ENCODE data around the gene SECTM1.

SECTM1 gene

DNA sequence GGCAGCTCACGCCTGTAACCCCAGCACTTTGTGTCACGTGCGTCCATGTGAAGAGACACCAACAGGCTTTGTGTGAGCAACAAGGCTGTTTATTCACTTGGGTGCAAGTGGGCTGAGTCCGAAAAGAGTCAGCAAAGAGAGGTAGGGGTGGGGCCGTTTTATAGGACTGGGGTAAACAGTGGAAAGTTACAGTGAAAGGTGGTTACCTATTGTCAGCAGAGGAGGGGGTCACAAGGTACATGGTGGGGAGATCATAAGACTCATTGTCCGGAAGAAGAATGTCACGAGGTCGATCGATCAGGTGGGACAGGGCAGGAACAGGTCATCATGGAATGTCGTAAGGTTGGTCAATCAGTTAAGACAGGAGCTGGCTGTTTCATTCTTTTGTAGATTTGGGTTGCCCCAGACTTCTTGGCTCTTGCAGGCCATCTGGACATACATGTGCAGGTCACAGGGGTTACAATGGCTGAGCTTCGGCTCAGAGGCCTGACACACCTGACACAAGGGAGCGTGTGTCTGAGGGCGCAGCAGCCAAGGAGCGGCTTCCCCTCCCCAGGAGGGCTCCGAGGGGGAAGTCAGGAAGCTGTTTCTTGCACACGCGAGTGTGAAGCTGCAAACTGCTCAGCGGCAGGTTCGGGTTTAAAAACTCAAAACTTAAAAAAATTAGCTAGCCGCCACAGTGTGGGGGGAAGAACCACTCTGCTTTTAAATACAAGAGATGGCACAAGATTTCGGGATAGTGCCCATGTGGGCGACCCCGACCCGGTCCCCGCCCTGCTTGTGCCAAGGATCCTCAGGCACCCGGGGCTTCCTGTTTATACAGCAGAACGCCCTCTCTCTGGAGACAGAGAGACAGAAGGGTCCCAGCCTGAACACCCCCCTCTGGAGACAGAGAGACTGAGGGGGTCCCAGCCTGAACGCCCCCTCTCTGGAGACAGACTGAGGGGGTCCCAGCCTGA, 13.1 kb upstream of the SECTM1 start:
- DNase-seq: no peak

GRCh38 chr17:82345151-82345976, 11.8 kb upstream of the SECTM1 start:
- DNase-seq: no peak

- DNase-seq: no peak
These were observed 10.8 kb upstream of the SECTM1 start for GRCh38 chr17:82344175-82344907.

GRCh38 chr17:82343560-82343959, 10.0 kb upstream of the SECTM1 start:
- DNase-seq: no peak

- no peak for DNase-seq
These were observed 9.0 kb upstream of the SECTM1 start for GRCh38 chr17:82342361-82343079.

- no peak for DNase-seq
These were observed 6.3 kb upstream of the SECTM1 start for GRCh38 chr17:82339634-82340580.

DNA sequence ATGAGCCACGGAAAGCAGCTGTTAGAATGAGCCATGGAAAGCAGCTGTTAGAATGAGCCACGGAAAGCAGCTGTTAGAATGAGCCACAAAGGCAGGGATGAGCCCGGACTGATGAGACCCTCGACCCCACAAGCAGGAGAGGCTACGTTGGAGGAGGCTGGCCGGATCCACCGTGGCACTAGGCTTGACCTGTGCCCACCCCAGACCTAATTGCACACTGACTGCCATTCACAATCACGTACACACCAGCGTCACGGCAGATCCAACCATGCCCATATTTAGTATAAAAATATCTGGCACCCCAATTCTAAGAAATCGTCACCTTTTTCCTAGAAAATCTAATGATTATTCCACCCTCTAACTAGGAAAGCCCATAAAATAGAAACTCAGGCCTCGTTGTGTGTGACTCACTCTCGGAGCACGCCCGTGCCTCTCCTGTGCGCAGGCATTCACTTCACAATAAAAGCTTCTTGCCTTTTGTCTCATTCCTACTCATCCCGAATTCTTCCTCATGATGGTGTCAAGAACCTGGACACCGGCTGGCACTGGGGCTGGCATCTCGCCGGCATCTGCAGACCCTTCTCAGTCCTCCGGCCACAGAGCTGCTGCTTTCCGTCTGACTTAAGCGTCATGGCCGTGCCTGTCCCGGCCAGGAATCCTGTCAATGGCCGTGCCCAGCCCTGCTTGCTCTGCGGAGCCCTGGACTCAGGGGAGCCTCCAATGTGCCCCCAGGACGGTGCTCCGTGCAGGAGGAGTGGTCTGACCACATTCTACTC, 5.5 kb upstream of the SECTM1 start:
- DNase-seq: no peak

DNA sequence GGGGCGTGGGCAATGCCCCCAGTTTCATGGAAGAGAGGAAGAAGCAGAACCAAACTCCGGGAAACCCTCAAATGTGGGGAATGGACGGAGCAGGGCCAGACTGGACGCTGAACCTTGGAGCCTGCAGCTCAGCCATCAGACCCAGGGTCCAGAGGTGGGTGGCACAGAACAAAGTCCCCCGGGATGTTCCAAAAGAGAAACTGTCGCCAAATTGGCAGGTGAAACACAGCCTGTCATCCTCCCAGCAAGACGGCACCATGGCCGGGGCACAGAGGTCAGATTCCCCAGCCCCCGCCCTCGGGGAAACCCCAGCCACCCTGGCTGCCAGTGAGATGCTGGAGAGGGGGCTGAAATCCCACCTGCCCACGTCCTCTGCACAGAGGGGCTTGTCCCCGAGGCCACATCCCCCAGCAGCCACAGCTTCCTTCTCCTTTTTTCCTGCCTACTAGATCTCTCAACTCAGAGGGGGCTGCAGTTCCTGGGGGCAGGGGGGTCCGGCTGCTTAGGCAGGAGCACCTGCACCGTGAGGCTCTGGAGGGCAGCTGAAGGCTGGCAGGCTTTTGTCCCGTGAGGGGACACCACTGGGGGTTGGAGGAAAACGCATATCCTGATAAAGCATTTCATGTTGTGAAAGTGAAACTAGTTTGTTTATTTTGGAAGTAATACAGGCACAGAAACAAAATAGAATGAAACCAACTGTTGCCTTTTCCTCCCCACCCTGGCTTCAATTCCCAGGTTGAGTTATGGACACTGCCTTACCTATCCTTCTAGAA, 1.2 kb upstream of the SECTM1 start:
- DNase-seq: no peak

- no peak for DNase-seq
These were observed 647 bp upstream of the SECTM1 start for GRCh38 chr17:82334204-82334621.

DNA sequence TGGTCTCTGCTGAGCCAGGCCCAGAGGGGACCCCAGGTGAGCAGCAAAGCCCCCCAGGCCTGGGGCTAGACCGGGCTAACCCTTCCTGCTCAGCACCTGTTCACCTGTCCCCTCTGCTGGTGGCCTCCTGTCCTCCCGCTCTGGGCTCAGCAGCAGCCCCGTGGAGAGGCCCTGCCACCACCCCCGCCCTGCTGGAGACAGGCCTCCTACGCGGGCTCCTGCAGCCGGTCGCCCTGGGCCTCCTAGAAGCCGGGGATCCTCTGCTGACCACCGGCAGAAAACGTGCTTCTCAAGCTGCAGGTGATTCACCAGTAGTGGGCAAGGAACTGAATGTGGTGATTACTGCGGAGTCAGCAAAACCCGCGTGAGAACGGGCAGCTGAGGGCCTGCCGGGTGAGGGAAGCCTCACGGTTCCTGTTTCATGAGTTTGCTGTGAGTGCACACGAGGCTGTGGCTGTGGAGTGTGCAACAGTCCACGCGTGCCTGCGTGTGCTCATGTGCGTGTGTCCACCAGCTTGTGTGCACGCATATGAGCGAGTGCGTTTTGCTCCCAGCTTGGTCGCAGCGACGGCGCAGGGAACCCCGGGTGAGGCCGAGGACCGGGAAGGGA, 792 bp downstream of the SECTM1 start:
- DNase-seq: no peak

- no peak for DNase-seq
These were observed 2.1 kb downstream of the SECTM1 start for GRCh38 chr17:82331345-82331939.

DNA sequence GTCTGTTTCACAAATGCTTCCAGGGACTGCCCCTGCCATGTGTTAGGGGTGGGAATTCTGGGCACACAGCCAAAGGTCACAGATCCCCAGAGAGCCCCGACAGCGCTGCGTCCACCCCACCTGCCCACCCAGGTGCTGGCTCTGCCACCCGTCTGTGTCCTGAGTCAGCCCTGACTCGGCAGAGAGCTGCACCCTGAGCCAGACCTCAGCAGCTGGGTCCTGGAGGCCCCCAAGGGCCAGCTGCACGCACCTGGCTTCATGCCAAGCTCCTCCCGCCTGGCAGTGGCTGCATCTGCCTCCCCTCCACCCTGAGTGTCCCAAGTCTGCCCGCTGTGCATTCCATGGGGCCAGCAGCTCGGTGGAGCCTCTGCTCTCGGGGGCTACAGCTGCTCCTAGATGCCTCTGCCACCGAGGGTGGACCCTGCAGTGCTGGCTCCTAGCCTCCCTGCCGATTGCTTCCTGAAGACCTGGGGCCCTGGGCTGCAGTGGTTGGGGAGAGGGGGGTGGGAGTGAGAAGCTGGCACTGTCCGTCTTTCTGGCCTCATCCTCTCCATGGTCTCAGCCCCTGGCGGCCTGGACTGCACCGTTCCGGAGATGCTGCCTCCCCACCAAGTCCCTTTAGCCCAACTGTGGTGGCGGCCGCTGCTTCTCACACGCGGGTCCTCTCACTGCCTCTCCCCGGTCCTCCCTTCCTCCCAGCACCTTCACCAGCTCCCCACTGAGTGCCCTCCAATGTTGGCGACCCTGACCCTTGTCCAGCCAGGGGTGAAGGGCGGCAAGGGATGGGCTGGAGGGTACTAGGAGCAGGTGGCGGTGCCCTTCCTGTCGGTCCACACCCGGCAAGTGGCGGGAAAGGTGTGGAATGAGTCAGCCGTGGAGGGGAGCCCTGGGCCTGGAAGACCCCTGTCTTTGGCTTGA, 3.0 kb downstream of the SECTM1 start:
- no peak for DNase-seq

GRCh38 chr17:82329683-82330321, 3.8 kb downstream of the SECTM1 start:
- DNase-seq: no peak

DNA sequence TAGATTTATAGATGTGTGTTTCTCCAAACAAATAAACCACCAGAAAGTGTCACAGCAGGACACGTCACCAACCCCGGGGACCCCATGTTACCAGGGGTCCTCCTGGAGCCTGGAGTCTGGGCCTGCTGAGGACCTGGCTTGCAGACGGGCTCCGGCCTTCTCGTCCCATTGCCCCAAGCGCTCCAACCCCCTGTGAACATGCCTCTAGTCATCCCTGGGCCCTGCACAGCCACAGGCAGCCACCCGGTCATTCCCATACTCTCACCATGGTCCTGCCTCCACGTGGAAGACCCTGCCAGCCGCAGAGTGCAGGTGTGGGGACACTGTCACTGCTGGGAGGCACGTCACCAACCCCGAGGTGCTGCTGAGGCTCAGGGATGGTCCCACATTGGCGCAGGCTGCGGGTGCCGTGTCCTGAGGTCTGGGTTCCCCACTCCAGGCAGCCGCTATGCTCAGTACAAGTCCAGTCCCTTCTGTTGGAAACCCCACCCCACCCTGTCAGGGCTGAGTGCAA, 4.5 kb downstream of the SECTM1 start:
- DNase-seq: no peak

DNA sequence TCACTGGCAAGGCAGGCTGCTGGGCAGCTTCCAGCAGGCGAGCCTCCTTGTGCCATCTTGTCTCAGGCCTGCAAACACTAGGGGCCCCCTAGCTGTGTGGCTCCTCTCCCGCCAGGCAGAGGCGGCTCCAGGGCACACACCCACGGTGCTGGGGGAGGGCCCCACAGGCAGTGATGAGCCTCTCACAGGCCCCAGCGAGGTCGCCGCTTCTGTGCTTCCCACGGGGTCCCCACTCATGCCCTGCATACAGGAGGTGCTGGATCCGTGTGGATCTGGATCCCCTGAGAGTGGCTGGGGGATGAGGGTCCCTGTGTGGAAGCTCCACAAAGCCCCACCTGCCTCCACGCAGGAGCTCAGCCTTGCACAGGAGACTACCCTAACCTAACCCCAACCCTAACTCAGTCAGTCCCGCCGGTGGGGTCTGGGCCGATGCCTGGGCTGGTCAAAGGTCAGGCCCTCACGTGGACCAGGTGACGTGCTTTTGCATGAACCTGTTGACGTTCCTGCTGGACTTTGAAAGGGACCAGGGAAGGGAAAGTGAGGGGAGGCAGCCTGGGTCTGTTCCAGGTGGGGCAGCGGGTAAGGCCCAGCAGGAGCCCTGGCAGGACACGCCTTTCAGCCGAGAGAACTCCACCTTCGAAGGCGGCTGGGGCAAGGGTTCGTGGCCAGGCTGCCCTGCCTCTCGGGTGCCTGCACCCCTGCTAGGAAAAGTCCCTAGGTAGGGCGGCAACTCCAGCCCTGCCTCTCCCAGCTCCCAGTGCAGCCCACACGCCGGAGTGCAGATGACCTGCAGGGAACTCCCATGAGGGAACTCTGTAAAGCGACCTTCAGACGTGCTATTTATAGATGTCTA, 5.2 kb downstream of the SECTM1 start:
- DNase-seq: no peak

GRCh38 chr17:82327757-82328140, 5.8 kb downstream of the SECTM1 start:
- no peak for DNase-seq
